ENCODE results near the gene MRPS18A. TPM values are rescaled to one million over a fixed set of nuclear protein-coding genes. Genes with fewer than 3 reads are reported as not detected.

Gene MRPS18A
- total and polyA plus RNA-seq, 2 of the 13 experiments (the other 11 are each of a cell fraction or from before 2014, with no cell fraction given): 87.8 to 89.1 TPM

- TF ChIP-seq REXO4 (CRISPR knock-in tag; IDR thresholded peaks at IDR 0.05; ENCODE audit: borderline replicate concordance): no peak
- TF ChIP-seq NAIF1 (CRISPR knock-in tag; IDR thresholded peaks at IDR 0.05; ENCODE audit: borderline replicate concordance): no peak
- no peak for TF ChIP-seq SOX6 (IDR thresholded peaks at IDR 0.05)
- peak; percentile 43; the same call in 1 of the 2 replicates for TF ChIP-seq SOX6 (CRISPR knock-in tag; IDR thresholded peaks at IDR 0.05)
- TF ChIP-seq RAD21 (CRISPR knock-in tag; IDR thresholded peaks at IDR 0.05): peak; percentile 95
- TF ChIP-seq, protein P1, sequence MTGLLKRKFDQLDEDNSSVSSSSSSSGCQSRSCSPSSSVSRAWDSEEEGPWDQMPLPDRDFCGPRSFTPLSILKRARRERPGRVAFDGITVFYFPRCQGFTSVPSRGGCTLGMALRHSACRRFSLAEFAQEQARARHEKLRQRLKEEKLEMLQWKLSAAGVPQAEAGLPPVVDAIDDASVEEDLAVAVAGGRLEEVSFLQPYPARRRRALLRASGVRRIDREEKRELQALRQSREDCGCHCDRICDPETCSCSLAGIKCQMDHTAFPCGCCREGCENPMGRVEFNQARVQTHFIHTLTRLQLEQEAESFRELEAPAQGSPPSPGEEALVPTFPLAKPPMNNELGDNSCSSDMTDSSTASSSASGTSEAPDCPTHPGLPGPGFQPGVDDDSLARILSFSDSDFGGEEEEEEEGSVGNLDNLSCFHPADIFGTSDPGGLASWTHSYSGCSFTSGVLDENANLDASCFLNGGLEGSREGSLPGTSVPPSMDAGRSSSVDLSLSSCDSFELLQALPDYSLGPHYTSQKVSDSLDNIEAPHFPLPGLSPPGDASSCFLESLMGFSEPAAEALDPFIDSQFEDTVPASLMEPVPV (CRISPR knock-in tag; IDR thresholded peaks at IDR 0.05): no peak; the same call in 1 of the 2 replicates
- no peak for TF ChIP-seq RORA (CRISPR knock-in tag; IDR thresholded peaks at IDR 0.05)
- TF ChIP-seq DMAP1 (CRISPR knock-in tag; IDR thresholded peaks at IDR 0.05): no peak
- no peak for TF ChIP-seq MIER2 (CRISPR knock-in tag; IDR thresholded peaks at IDR 0.05)
- no peak for TF ChIP-seq NR2F2 (IDR thresholded peaks at IDR 0.05; ENCODE audit: borderline replicate concordance, low read depth)
- no peak; the same call in 1 of the 2 replicates for TF ChIP-seq PAX8 (CRISPR knock-in tag; IDR thresholded peaks at IDR 0.05; ENCODE audit: borderline replicate concordance)
- TF ChIP-seq EHMT2 (IDR thresholded peaks at IDR 0.05; ENCODE audit: borderline replicate concordance, low read depth, low read length): no peak
- TF ChIP-seq HMG20A (CRISPR knock-in tag; IDR thresholded peaks at IDR 0.05; ENCODE audit: borderline replicate concordance): no peak; the same call in 1 of the 2 replicates
- TF ChIP-seq, protein P2, sequence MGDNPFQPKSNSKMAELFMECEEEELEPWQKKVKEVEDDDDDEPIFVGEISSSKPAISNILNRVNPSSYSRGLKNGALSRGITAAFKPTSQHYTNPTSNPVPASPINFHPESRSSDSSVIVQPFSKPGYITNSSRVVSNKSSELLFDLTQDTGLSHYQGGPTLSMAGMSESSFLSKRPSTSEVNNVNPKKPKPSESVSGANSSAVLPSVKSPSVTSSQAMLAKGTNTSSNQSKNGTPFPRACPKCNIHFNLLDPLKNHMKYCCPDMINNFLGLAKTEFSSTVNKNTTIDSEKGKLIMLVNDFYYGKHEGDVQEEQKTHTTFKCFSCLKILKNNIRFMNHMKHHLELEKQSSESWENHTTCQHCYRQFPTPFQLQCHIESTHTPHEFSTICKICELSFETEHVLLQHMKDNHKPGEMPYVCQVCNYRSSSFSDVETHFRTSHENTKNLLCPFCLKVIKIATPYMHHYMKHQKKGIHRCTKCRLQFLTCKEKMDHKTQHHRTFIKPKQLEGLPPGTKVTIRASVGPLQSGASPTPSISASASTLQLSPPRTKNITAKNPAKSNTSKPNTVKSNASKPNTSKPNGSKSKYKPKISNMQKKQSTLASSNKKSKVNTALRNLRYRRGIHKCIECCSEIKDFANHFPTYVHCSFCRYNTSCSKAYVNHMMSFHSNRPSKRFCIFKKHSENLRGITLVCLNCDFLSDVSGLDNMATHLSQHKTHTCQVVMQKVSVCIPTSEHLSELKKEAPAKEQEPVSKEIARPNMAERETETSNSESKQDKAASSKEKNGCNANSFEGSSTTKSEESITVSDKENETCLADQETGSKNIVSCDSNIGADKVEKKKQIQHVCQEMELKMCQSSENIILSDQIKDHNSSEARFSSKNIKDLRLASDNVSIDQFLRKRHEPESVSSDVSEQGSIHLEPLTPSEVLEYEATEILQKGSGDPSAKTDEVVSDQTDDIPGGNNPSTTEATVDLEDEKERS (CRISPR knock-in tag; IDR thresholded peaks at IDR 0.05): 0 out of 2 replicates have a peak, but pooled peaks have one; percentile 21
- TF ChIP-seq GTF3A (CRISPR knock-in tag; conservative IDR thresholded peaks at IDR 0.05): no peak
- TF ChIP-seq ZNF792 (CRISPR knock-in tag; IDR thresholded peaks at IDR 0.05): no peak; the same call in 1 of the 2 replicates
- no peak for TF ChIP-seq POLR2AphosphoS5 (IDR thresholded peaks at IDR 0.05; ENCODE audit: low read depth, low read length)
- no peak for TF ChIP-seq DNMT1 (CRISPR knock-in tag; IDR thresholded peaks at IDR 0.05)
- no peak for TF ChIP-seq HNF1A (IDR thresholded peaks at IDR 0.05; ENCODE audit: low read depth)
- TF ChIP-seq HNF1A (CRISPR knock-in tag; IDR thresholded peaks at IDR 0.05; ENCODE audit: borderline replicate concordance): 0 out of 2 replicates have a peak, but pooled peaks have one; percentile 15
Measured at GRCh38 chr6:43723737-43724295, 36.2 kb upstream of the MRPS18A start (continued).

Data from HepG2 (cell line).